ENCODE measurements around the gene C1orf116.

DNA sequence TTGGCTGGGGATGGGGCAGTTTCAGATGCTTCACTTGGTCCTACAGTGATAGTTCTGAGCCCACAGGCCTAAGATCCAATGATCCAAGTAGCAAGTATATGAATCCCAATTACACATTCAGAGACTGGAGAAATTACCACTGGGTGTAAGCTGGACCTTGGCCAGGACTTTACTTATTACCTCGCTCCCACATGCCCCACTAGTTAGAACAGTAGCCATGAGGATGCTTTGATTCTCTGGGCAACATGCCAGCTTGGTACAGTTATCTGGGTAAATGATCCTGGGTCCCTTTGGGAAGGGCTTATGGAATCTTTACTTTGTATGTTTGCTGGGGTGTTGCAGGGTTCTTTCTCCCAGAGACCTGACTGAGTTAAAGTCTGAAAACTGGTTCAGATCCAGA, 57.2 kb downstream of the C1orf116 start:
- TF ChIP-seq POLR2A (IDR thresholded peaks at IDR 0.05) (no peak), POLR2AphosphoS5 (IDR thresholded peaks at IDR 0.05) (no peak)
- TF ChIP-seq, protein P1, sequence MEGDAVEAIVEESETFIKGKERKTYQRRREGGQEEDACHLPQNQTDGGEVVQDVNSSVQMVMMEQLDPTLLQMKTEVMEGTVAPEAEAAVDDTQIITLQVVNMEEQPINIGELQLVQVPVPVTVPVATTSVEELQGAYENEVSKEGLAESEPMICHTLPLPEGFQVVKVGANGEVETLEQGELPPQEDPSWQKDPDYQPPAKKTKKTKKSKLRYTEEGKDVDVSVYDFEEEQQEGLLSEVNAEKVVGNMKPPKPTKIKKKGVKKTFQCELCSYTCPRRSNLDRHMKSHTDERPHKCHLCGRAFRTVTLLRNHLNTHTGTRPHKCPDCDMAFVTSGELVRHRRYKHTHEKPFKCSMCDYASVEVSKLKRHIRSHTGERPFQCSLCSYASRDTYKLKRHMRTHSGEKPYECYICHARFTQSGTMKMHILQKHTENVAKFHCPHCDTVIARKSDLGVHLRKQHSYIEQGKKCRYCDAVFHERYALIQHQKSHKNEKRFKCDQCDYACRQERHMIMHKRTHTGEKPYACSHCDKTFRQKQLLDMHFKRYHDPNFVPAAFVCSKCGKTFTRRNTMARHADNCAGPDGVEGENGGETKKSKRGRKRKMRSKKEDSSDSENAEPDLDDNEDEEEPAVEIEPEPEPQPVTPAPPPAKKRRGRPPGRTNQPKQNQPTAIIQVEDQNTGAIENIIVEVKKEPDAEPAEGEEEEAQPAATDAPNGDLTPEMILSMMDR (IDR thresholded peaks at IDR 0.05), result no peak

Measured in prostate gland (tissue), 2 donors.